ENCODE measurements around the gene NUAK2.

The NUAK2 gene

DNA sequence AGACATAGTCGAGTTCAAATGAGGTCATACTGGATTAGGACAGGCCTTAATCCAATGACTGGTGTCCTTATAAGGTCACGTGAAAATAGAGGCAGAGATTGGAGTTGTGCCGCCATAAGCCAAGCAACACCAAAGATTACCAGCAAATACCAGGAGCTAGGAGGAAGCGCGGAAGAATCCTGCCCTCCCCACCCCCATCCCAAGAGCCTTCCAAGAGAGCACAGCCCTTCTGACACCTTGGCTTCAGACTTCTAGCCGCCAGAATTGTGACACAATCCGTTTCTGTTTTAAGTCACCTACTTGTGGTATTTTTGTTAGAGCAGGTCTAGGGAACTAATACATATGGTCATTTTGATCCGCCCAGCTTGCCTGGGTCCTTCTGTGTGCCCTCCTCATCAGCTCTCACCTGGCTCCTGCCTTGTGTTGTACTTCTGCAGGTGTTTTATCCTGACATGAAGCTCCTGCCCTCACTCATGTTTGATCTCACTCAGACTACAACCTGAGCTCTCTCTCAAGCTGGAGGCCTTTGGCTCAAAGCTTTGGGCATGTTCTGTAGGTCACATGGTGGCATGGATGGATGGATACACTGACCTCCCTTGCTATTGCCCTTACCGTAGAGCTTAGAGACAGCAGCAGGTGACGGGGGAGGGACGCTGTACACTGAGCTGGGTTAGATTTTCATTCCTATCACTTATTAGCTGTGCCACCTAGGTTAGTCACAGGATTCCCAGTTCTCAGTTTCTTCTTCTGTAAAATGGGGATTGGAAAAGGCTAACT lies 10.7 kb upstream of the NUAK2 start:
- TF ChIP-seq ZC3H10 (CRISPR knock-in tag; IDR thresholded peaks at IDR 0.05) (no peak), TCF4 (CRISPR knock-in tag; IDR thresholded peaks at IDR 0.05; ENCODE audit: borderline replicate concordance) (no peak), PPARA (CRISPR knock-in tag; IDR thresholded peaks at IDR 0.05; ENCODE audit: borderline replicate concordance) (no peak), SNAI2 (CRISPR knock-in tag; IDR thresholded peaks at IDR 0.05) (no peak), ZNF8 (CRISPR knock-in tag; IDR thresholded peaks at IDR 0.05) (no peak), TOX (CRISPR knock-in tag; IDR thresholded peaks at IDR 0.05; ENCODE audit: borderline replicate concordance) (no peak), RARB (CRISPR knock-in tag; IDR thresholded peaks at IDR 0.05) (no peak), ZNF565 (CRISPR knock-in tag; conservative IDR thresholded peaks at IDR 0.05; ENCODE audit: low read depth) (no peak)
- TF ChIP-seq, protein P1, sequence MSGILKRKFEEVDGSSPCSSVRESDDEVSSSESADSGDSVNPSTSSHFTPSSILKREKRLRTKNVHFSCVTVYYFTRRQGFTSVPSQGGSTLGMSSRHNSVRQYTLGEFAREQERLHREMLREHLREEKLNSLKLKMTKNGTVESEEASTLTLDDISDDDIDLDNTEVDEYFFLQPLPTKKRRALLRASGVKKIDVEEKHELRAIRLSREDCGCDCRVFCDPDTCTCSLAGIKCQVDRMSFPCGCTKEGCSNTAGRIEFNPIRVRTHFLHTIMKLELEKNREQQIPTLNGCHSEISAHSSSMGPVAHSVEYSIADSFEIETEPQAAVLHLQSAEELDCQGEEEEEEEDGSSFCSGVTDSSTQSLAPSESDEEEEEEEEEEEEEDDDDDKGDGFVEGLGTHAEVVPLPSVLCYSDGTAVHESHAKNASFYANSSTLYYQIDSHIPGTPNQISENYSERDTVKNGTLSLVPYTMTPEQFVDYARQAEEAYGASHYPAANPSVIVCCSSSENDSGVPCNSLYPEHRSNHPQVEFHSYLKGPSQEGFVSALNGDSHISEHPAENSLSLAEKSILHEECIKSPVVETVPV (CRISPR knock-in tag; IDR thresholded peaks at IDR 0.05): no peak
- ATAC-seq: no peak

DNA sequence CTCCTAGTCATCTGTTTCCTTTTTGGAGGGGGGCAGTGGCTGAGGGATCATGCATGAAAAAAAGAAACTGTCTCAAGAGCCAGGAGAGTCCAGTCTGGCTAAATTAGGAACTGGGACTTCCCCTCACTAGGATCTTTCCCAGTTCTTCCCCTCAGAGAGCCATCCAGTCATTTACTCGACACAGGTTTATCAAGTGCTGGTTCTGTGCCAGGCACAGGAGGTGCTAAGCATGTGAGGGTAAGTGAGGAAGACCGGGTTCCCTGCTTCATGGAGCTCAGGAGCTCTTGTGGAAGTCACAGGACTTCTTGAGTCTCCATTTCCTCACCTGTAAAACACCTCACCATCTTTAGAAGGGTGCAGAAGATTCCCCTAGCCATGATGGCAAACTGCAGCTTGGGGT lies 8.6 kb upstream of the NUAK2 start:
- TF ChIP-seq TCF4 (CRISPR knock-in tag; IDR thresholded peaks at IDR 0.05; ENCODE audit: borderline replicate concordance) (no peak), SNAI2 (CRISPR knock-in tag; IDR thresholded peaks at IDR 0.05) (no peak), CSDC2 (CRISPR knock-in tag; IDR thresholded peaks at IDR 0.05) (no peak), RARB (CRISPR knock-in tag; IDR thresholded peaks at IDR 0.05) (no peak), ZNF565 (CRISPR knock-in tag; conservative IDR thresholded peaks at IDR 0.05; ENCODE audit: low read depth) (no peak), ARNTL (CRISPR knock-in tag; IDR thresholded peaks at IDR 0.05; ENCODE audit: borderline replicate concordance, low read depth) (no peak), TOX (CRISPR knock-in tag; IDR thresholded peaks at IDR 0.05; ENCODE audit: borderline replicate concordance) (no peak), ISL1 (CRISPR knock-in tag; IDR thresholded peaks at IDR 0.05) (no peak), ZNF70 (CRISPR knock-in tag; IDR thresholded peaks at IDR 0.05) (no peak), PPARA (CRISPR knock-in tag; IDR thresholded peaks at IDR 0.05; ENCODE audit: borderline replicate concordance) (no peak), ESRRG (CRISPR knock-in tag; IDR thresholded peaks at IDR 0.05) (no peak), ZFP3 (CRISPR knock-in tag; IDR thresholded peaks at IDR 0.05) (no peak), ZC3H10 (CRISPR knock-in tag; IDR thresholded peaks at IDR 0.05) (no peak), OSR1 (CRISPR knock-in tag; IDR thresholded peaks at IDR 0.05) (no peak)
- TF ChIP-seq, protein P2, sequence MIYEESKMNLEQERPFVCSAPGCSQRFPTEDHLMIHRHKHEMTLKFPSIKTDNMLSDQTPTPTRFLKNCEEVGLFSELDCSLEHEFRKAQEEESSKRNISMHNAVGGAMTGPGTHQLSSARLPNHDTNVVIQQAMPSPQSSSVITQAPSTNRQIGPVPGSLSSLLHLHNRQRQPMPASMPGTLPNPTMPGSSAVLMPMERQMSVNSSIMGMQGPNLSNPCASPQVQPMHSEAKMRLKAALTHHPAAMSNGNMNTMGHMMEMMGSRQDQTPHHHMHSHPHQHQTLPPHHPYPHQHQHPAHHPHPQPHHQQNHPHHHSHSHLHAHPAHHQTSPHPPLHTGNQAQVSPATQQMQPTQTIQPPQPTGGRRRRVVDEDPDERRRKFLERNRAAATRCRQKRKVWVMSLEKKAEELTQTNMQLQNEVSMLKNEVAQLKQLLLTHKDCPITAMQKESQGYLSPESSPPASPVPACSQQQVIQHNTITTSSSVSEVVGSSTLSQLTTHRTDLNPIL (CRISPR knock-in tag; IDR thresholded peaks at IDR 0.05; ENCODE audit: low read depth): no peak
- TF ChIP-seq, protein P3, sequence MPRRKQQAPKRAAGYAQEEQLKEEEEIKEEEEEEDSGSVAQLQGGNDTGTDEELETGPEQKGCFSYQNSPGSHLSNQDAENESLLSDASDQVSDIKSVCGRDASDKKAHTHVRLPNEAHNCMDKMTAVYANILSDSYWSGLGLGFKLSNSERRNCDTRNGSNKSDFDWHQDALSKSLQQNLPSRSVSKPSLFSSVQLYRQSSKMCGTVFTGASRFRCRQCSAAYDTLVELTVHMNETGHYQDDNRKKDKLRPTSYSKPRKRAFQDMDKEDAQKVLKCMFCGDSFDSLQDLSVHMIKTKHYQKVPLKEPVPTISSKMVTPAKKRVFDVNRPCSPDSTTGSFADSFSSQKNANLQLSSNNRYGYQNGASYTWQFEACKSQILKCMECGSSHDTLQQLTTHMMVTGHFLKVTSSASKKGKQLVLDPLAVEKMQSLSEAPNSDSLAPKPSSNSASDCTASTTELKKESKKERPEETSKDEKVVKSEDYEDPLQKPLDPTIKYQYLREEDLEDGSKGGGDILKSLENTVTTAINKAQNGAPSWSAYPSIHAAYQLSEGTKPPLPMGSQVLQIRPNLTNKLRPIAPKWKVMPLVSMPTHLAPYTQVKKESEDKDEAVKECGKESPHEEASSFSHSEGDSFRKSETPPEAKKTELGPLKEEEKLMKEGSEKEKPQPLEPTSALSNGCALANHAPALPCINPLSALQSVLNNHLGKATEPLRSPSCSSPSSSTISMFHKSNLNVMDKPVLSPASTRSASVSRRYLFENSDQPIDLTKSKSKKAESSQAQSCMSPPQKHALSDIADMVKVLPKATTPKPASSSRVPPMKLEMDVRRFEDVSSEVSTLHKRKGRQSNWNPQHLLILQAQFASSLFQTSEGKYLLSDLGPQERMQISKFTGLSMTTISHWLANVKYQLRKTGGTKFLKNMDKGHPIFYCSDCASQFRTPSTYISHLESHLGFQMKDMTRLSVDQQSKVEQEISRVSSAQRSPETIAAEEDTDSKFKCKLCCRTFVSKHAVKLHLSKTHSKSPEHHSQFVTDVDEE (CRISPR knock-in tag; IDR thresholded peaks at IDR 0.05): no peak
- TF ChIP-seq, protein P4, sequence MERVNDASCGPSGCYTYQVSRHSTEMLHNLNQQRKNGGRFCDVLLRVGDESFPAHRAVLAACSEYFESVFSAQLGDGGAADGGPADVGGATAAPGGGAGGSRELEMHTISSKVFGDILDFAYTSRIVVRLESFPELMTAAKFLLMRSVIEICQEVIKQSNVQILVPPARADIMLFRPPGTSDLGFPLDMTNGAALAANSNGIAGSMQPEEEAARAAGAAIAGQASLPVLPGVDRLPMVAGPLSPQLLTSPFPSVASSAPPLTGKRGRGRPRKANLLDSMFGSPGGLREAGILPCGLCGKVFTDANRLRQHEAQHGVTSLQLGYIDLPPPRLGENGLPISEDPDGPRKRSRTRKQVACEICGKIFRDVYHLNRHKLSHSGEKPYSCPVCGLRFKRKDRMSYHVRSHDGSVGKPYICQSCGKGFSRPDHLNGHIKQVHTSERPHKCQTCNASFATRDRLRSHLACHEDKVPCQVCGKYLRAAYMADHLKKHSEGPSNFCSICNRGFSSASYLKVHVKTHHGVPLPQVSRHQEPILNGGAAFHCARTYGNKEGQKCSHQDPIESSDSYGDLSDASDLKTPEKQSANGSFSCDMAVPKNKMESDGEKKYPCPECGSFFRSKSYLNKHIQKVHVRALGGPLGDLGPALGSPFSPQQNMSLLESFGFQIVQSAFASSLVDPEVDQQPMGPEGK (CRISPR knock-in tag; IDR thresholded peaks at IDR 0.05; ENCODE audit: borderline replicate concordance): no peak
- TF ChIP-seq, protein P1 (CRISPR knock-in tag; IDR thresholded peaks at IDR 0.05): no peak
- TF ChIP-seq, protein P5, sequence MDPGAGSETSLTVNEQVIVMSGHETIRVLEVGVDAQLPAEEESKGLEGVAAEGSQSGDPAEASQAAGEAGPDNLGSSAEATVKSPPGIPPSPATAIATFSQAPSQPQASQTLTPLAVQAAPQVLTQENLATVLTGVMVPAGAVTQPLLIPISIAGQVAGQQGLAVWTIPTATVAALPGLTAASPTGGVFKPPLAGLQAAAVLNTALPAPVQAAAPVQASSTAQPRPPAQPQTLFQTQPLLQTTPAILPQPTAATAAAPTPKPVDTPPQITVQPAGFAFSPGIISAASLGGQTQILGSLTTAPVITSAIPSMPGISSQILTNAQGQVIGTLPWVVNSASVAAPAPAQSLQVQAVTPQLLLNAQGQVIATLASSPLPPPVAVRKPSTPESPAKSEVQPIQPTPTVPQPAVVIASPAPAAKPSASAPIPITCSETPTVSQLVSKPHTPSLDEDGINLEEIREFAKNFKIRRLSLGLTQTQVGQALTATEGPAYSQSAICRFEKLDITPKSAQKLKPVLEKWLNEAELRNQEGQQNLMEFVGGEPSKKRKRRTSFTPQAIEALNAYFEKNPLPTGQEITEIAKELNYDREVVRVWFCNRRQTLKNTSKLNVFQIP (CRISPR knock-in tag; IDR thresholded peaks at IDR 0.05; ENCODE audit: borderline replicate concordance, low read depth): no peak
- no peak for ATAC-seq

Measured in SK-N-SH treated with all-trans-retinoic acid at 6 μM for 48 hours (cell line).